HG03066 (cell line): ENCODE results near the gene NCK2.
"Not testable (repeated sequence)": the region's sequence is repeated elsewhere in the genome, so short reads cannot be mapped to it uniquely, and the experiment has no call there.

ENCODE experiments used
- ATAC-seq: cut with Tn5 transposase; IDR thresholded peaks from one replicate; pipeline ENCODE4 v1.9.1; 2021; ENCODE audit warnings: low read depth; ENCODE audit not compliant: unreplicated experiment

The NCK2 gene

GRCh38 chr2:105883911-105884694, 139.4 kb downstream of the NCK2 start:
- ATAC-seq: no peak

GRCh38 chr2:105885456-105885855, 140.7 kb downstream of the NCK2 start:
- no peak for ATAC-seq

- no peak for ATAC-seq
These were observed 141.3 kb downstream of the NCK2 start for GRCh38 chr2:105886029-105886454.

- ATAC-seq: no peak
These were observed 142.0 kb downstream of the NCK2 start for GRCh38 chr2:105886687-105887086.

GRCh38 chr2:105887256-105887655, 142.5 kb downstream of the NCK2 start:
- no peak for ATAC-seq

- ATAC-seq: no peak
These were observed 143.9 kb downstream of the NCK2 start for GRCh38 chr2:105888625-105889024.

GRCh38 chr2:105889046-105889445, 144.3 kb downstream of the NCK2 start:
- no peak for ATAC-seq

- no peak for ATAC-seq
These were observed 145.4 kb downstream of the NCK2 start for GRCh38 chr2:105890111-105890510.

GRCh38 chr2:105890856-105891255, 146.1 kb downstream of the NCK2 start:
- ATAC-seq: no peak

- ATAC-seq: no peak
These were observed 148.6 kb downstream of the NCK2 start for GRCh38 chr2:105893011-105893995.

- ATAC-seq: no peak
These were observed 149.7 kb downstream of the NCK2 start for GRCh38 chr2:105894327-105894944.

GRCh38 chr2:105895990-105896764, 151.5 kb downstream of the NCK2 start:
- ATAC-seq: no peak

- no peak for ATAC-seq
These were observed 152.1 kb downstream of the NCK2 start for GRCh38 chr2:105896765-105897163.

GRCh38 chr2:105897694-105898093, 153.0 kb downstream of the NCK2 start:
- ATAC-seq: not testable (repeated sequence)

GRCh38 chr2:105903051-105903674, 158.5 kb downstream of the NCK2 start:
- ATAC-seq: no peak

- ATAC-seq: peak; percentile 84
These were observed 160.2 kb downstream of the NCK2 start for GRCh38 chr2:105904938-105905337.

GRCh38 chr2:105906481-105906880, 161.8 kb downstream of the NCK2 start:
- ATAC-seq: no peak

- ATAC-seq: no peak
These were observed 162.5 kb downstream of the NCK2 start for GRCh38 chr2:105907184-105907583.

GRCh38 chr2:105909215-105909614, 164.5 kb downstream of the NCK2 start:
- no peak for ATAC-seq
